GM21528 (cell line): ENCODE measurements around the gene OXER1.
A peak's percentile ranks its signal among the peaks of the same experiment; 100 is the strongest.
"Not testable (repeated sequence)": the region's sequence is repeated elsewhere in the genome, so short reads cannot be mapped to it uniquely, and the experiment has no call there.

Source experiments
- ATAC-seq: cut with Tn5 transposase; IDR thresholded peaks from one replicate; pipeline ENCODE4 v1.9.1; 2021; ENCODE audit warnings: mild to moderate bottlenecking, moderate library complexity; ENCODE audit not compliant: unreplicated experiment, low FRiP score

The OXER1 gene

GRCh38 chr2:42754021-42754775, 9.7 kb downstream of the OXER1 start:
- ATAC-seq: peak; percentile 54

GRCh38 chr2:42752816-42753813, 10.8 kb downstream of the OXER1 start:
- ATAC-seq: no peak

DNA sequence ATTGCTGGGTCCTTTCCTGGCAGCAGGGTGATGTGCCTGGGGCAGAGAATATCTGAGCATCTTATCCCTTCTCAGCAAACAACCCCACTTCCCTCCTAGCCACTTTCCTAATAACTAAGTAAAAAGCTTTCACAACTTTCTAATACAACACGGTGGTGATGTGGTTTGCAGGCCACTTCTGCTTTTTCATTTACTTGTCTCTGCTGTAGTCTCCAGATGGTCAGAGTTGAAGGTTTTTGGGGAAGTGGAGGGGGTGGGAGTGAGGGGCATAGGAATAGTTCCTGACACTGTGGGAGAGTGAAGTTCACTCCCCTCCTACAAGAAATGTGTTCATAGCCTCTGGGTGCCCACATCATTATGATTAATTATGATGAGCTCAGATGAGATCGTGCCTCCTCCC, 11.6 kb downstream of the OXER1 start:
- peak; percentile 72 for ATAC-seq

GRCh38 chr2:42748840-42749239, 15.1 kb downstream of the OXER1 start:
- no peak for ATAC-seq

DNA sequence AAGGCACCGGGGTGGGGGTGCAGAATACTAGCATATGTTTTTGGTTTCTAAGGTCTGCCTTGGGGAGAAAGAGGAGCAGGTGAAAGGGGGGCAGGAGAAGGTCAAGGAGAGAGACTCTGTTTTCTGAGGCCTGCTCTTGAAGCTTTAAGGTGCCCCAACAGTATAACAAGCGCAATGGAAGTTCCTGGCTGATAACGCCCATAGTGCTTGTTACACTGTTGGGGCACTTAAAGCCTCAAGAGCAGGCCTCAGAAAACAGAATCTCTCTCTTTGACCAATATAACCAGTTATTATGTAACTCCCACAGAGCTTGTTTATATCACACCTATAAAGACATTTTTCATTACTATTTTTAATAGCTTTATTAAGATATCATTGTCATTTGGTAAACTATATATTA, 16.5 kb downstream of the OXER1 start:
- no peak for ATAC-seq

DNA sequence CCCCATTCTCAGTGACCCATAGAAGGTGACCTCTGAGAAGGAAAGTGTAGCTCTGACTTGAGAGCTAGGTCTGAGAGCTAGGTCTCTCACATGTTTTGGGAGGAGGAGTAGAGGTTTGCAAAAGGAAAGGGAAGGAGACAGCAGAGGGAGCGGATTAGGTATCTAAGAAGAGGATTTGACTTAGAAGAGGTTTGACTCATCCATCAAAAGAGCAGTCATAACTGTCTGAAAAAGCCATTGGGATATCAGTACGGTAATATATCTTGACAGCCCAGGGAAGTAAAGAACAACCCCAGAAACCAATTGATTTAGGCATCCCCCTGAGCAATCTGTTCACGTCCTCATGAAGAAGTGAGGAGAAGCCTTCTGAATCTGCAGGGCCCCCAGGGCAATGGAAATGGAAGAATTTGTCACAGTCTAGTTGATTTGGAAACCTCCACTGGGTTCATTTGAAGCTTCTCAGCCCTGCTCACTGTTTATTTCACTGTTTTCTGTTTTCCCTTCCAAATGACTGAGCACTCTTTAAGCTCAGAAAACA, 19.3 kb downstream of the OXER1 start:
- no peak for ATAC-seq

DNA sequence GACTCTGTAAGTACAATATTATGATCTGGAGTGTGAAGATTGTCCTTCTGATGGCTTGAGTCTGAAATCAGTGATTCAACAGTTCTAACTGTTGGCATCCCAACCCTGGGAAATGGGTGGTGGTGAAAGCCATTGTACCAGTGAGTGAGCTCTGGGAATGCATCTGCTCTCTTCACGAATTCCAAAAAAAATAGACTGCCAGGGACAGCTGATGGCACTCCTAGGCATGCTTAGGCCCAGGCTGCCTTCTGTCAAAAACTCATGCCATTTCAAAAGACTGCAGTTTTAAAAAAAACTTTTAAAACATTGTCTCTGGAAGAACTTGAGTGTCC, 20.3 kb downstream of the OXER1 start:
- no peak for ATAC-seq

- ATAC-seq: no peak
These were observed 20.9 kb downstream of the OXER1 start for GRCh38 chr2:42742740-42743658.

- no peak for ATAC-seq
These were observed 22.8 kb downstream of the OXER1 start for GRCh38 chr2:42741140-42741539.

DNA sequence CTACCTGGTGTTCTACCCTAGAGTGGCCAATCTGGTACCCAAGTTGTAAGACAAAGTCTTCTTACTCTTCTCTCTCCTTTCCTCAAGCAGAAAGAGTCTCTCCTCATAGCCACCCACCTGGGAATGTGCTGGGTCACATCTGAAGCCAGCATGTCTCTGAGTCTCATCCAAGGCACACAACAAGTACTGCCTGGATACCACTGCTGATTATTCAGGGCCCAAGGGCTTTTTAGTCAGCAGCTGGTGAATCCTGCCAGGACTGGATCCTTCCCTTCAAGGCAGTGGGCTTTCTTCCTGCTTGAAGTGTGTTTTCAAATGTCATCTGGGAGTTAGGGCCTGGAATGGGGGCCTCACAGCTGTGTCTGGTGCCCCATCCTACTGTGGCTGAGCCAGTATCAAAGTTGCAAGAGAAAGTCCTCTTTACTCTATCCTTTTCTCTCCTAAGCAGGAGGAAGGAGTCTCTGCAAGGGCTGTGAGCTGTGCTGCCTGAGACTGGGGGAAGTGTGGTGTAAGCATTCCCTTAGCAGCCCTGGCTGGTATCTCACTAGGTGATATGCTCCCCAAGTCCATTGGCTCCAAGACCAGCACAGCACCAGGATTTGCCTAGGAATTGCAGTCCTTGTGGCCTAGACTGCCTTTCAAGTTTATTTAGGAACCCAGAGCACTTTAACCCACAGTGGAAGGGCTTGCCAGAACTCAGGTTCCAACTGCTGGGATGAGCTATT, 27.2 kb downstream of the OXER1 start:
- no peak for ATAC-seq

- no peak for ATAC-seq
These were observed 30.1 kb downstream of the OXER1 start for GRCh38 chr2:42733852-42734251.

GRCh38 chr2:42731316-42731715, 32.6 kb downstream of the OXER1 start:
- not testable (repeated sequence) for ATAC-seq

DNA sequence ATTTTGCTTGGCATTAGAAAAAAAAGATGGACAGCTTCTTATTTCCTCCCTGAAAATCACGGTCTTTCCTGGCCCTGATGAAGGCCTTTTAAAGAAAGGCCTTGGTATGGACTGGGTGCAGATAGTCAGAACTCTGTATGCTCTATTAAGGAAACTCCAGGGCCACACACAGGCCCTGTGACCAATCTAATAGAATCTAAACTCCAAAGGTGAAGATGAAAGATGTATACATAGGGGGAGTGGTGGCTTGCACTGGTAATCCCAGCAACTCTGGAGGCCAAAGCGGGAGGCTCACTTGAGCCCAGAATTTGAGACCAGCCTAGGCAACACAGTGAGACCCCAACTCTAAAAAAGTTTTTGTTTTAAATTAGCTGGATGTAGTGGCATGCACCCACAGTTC, 37.3 kb downstream of the OXER1 start:
- no peak for ATAC-seq

DNA sequence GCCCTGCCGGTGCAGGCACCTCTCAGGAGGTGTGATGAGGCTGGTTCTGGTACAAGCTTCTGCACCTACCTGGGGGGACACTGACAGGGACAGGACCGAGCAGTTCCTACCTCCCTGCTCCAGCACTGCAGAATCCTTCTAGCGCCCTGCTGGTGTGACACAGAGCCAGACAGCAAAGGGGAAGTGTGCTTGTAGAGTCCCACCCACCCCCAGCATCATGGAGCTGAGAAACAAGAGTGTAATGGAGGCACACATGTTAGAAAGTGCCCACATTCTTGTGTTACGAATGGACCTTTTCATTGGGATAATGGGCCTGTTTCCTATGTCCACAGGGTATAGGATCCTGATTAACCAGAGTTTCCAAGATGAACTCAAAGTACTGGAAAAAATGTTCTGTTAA, 38.3 kb downstream of the OXER1 start:
- ATAC-seq: no peak

GRCh38 chr2:42724886-42725285, 39.0 kb downstream of the OXER1 start:
- no peak for ATAC-seq

GRCh38 chr2:42723465-42723864, 40.5 kb downstream of the OXER1 start:
- ATAC-seq: no peak

- ATAC-seq: peak; percentile 97
These were observed 41.4 kb downstream of the OXER1 start for GRCh38 chr2:42722320-42723190.

DNA sequence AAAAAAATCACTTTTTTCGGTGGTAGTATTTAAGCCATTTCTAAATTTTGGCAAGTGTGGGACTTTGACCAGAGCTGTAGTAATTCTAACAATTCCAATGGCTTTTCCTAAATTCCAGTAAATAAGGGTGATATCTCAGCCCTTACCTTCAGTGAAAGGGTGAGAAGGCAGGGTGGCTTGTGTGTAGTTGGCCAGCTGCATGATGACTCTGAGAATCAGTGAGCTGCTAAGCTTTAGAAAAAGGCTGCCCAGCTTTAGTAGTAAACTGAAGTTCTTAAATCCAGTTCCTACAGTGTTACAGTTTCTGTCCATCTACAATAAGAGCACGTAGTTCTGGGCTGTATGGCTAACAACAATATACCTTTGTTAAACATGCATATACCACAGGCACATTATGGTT, 42.0 kb downstream of the OXER1 start:
- no peak for ATAC-seq

GRCh38 chr2:42714686-42715085, 49.2 kb downstream of the OXER1 start:
- no peak for ATAC-seq
